Muscle layer of colon (tissue), 2 donors: ENCODE measurements around the gene NRG2.

ENCODE experiments used
- H3K27ac ChIP-seq: one replicate; pipeline ENCODE4 v1.7.0; 2013; ENCODE audit warnings: low read depth, mild to moderate bottlenecking, low read length, moderate library complexity
- H3K27me3 ChIP-seq, 2 donors: one replicate each; pipeline ENCODE4 v1.7.0; 2013; ENCODE audit warnings: low read length in 2 of 2, mild to moderate bottlenecking in 2 of 2; ENCODE audit not compliant: insufficient read depth in 2 of 2, control insufficient read depth in 1 of 2
- H3K36me3 ChIP-seq: one replicate; pipeline ENCODE4 v1.7.0; 2013; ENCODE audit warnings: mild to moderate bottlenecking, low read length; ENCODE audit not compliant: insufficient read depth
- H3K4me1 ChIP-seq: one replicate; pipeline ENCODE4 v1.7.0; 2013; ENCODE audit warnings: mild to moderate bottlenecking, low read length; ENCODE audit not compliant: insufficient read depth
- H3K4me3 ChIP-seq, 2 donors: one replicate each; pipeline ENCODE4 v1.7.0; 2013; ENCODE audit warnings: low read length in 2 of 2, low read depth in 1 of 2, mild to moderate bottlenecking in 1 of 2, moderate library complexity in 1 of 2
- H3K9ac ChIP-seq: one replicate; pipeline ENCODE4 v1.7.0; 2013; ENCODE audit warnings: low read length
- H3K9me3 ChIP-seq: one replicate; pipeline ENCODE4 v1.7.0; 2013; ENCODE audit warnings: mild to moderate bottlenecking, low read length
- donor health status: abdominal sarcoma.
- donor health status: Adenocarcinoma of cecum.

The NRG2 gene

GRCh38 chr5:139955616-139956273, 87.4 kb downstream of the NRG2 start:
- H3K36me3 ChIP-seq, result no peaks in the 10 kb centered on the region
- H3K4me3 ChIP-seq, result no peak overlapping the region
- H3K9me3 ChIP-seq, result no peaks in the 10 kb centered on the region
- no peaks in the 10 kb centered on the region for H3K4me1 ChIP-seq
- H3K9ac ChIP-seq, result no peak overlapping the region
- H3K27ac ChIP-seq, result no peak overlapping the region
- no peaks in the 10 kb centered on the region for H3K27me3 ChIP-seq

DNA sequence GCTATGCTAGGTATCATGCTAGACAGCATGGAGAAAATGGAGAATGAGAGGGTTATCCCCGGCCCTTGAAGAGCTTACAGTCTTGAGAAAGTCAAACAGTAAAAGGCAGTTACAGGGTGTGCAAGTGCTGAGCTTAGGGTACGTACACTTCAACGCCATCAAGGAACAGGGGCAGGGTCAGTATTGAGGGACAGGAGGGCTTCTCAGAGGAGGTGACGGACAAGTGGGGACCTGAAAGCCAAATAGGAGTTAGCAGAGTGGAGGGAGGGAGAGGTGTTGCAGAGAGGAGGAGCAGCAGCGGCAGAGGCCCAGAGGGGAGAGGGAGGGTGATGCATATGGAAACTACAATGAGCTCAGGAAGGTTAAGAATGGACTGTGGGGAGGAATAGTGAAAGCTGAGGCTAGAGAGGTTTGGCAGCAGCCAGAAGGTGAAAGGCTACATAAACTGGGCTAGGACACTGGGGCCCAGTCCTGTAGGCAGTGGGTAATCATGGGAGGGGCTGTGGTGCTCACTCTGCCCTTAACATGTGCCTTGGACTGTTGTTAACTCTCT, 88.0 kb downstream of the NRG2 start:
- H3K4me3 ChIP-seq, result no peak overlapping the region
- no peaks in the 10 kb centered on the region for H3K27me3 ChIP-seq
- no peaks in the 10 kb centered on the region for H3K9me3 ChIP-seq
- H3K9ac ChIP-seq, result no peak overlapping the region
- H3K27ac ChIP-seq, result no peak overlapping the region
- H3K4me1 ChIP-seq, result no peaks in the 10 kb centered on the region
- no peaks in the 10 kb centered on the region for H3K36me3 ChIP-seq

DNA sequence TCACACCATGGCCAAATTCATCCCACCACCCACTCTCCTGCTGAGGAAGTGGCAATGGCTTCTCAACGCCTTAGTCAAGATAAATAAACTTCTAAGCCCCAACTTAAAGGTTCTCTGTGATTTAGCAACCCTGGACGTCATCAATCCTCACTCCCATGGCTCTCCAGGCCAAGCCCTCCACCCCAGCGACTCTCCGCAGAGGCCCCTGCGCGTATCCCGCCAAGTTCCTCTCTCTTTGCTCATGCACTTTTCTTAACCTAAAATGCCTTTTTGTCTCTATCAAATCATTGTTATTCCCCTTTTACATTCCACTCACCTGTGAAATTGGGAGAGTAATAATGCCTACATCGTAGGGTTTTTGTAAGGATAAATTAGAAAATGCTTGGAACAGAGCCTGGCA, 88.6 kb downstream of the NRG2 start:
- Histone ChIP-seq H3K27ac (no peak overlapping the region), H3K4me1 (no peaks in the 10 kb centered on the region), H3K27me3 (no peaks in the 10 kb centered on the region), H3K4me3 (no peak overlapping the region), H3K9me3 (no peaks in the 10 kb centered on the region), H3K9ac (no peak overlapping the region), H3K36me3 (no peaks in the 10 kb centered on the region)

- no peaks in the 10 kb centered on the region for H3K27me3 ChIP-seq
- H3K4me3 ChIP-seq, result no peak overlapping the region
- H3K9ac ChIP-seq, result no peak overlapping the region
- H3K36me3 ChIP-seq, result no peaks in the 10 kb centered on the region
- no peaks in the 10 kb centered on the region for H3K9me3 ChIP-seq
- no peaks in the 10 kb centered on the region for H3K4me1 ChIP-seq
- H3K27ac ChIP-seq, result no peak overlapping the region
Measured at GRCh38 chr5:139954022-139954421, 89.1 kb downstream of the NRG2 start.

GRCh38 chr5:139952574-139952973, 90.5 kb downstream of the NRG2 start:
- no peaks in the 10 kb centered on the region for H3K9me3 ChIP-seq
- H3K4me3 ChIP-seq, result no peak overlapping the region
- no peaks in the 10 kb centered on the region for H3K27me3 ChIP-seq

DNA sequence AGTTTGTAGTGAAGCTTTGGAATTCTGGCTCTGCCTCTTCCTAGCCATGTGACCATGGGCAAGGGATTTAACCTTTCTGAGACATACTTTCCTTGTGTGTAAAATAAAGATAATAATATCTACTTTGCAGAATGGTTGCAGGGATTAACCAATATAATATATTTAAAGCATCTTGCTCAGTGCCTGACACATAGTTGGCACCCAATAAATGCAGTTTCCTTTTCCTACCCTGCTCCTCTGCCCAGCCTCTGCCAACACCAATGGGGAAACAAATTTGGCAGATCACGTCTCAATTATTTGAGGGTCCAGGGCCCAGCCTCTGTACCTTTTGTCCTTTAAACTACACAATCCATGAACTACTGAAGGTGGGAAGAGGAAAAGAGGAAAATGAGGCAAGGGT, 91.1 kb downstream of the NRG2 start:
- Histone ChIP-seq H3K27ac (no peak overlapping the region), H3K27me3 (no peaks in the 10 kb centered on the region), H3K36me3 (no peaks in the 10 kb centered on the region), H3K4me1 (no peaks in the 10 kb centered on the region), H3K9me3 (no peaks in the 10 kb centered on the region), H3K9ac (no peak overlapping the region), H3K4me3 (no peak overlapping the region)

More at GRCh38 chr5:139952574-139952973, 90.5 kb downstream of the NRG2 start:
- Histone ChIP-seq H3K4me1 (no peaks in the 10 kb centered on the region), H3K36me3 (no peaks in the 10 kb centered on the region), H3K27ac (no peak overlapping the region), H3K9ac (no peak overlapping the region)

- no peaks in the 10 kb centered on the region for H3K4me1 ChIP-seq
- H3K9ac ChIP-seq, result no peak overlapping the region
Measured at GRCh38 chr5:139951296-139951924, 91.7 kb downstream of the NRG2 start.

DNA sequence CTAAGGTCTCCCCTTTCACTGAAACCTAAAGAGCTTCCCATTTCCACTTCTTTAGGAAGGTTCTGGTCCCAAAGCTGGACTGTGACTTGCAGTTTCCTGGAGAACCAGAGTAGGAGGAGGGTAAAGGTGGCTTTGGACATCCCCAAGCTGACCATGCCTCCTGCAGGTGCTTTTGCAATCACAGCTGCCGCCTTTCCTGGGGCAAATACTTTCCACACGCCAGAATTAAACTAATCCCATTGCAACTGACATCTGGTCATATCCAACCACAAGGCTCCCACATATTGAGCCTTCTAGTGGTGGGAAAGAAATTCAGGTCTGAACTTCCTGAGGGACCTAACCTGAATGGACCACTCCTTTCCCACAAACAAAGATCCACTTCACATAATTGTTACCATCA, 92.7 kb downstream of the NRG2 start:
- no peaks in the 10 kb centered on the region for H3K9me3 ChIP-seq

More at GRCh38 chr5:139951296-139951924, 91.7 kb downstream of the NRG2 start:
- no peaks in the 10 kb centered on the region for H3K9me3 ChIP-seq
- H3K27ac ChIP-seq, result no peak overlapping the region
- H3K4me3 ChIP-seq, result no peak overlapping the region
- no peaks in the 10 kb centered on the region for H3K27me3 ChIP-seq
- no peaks in the 10 kb centered on the region for H3K36me3 ChIP-seq

GRCh38 chr5:139949710-139950109, 93.4 kb downstream of the NRG2 start:
- Histone ChIP-seq H3K4me3 (no peak overlapping the region), H3K9me3 (no peaks in the 10 kb centered on the region), H3K4me1 (no peaks in the 10 kb centered on the region)

More for the DNA sequence above, 92.7 kb downstream of the NRG2 start:
- no peaks in the 10 kb centered on the region for H3K4me1 ChIP-seq
- H3K36me3 ChIP-seq, result no peaks in the 10 kb centered on the region
- H3K27ac ChIP-seq, result no peak overlapping the region
- H3K27me3 ChIP-seq, result no peaks in the 10 kb centered on the region
- no peak overlapping the region for H3K4me3 ChIP-seq
- no peak overlapping the region for H3K9ac ChIP-seq

GRCh38 chr5:139947727-139948126, 95.4 kb downstream of the NRG2 start:
- no peaks in the 10 kb centered on the region for H3K36me3 ChIP-seq
- no peak overlapping the region for H3K27ac ChIP-seq
- no peak overlapping the region for H3K9ac ChIP-seq
- no peak overlapping the region for H3K4me3 ChIP-seq
- no peaks in the 10 kb centered on the region for H3K4me1 ChIP-seq
- no peaks in the 10 kb centered on the region for H3K27me3 ChIP-seq
- H3K9me3 ChIP-seq, result no peaks in the 10 kb centered on the region

More at GRCh38 chr5:139949710-139950109, 93.4 kb downstream of the NRG2 start:
- no peaks in the 10 kb centered on the region for H3K27me3 ChIP-seq
- H3K27ac ChIP-seq, result no peak overlapping the region
- H3K9ac ChIP-seq, result no peak overlapping the region
- no peaks in the 10 kb centered on the region for H3K36me3 ChIP-seq

- H3K36me3 ChIP-seq, result no peaks in the 10 kb centered on the region
- no peaks in the 10 kb centered on the region for H3K4me1 ChIP-seq
- peaks cover 3% of the 10 kb centered on the region for H3K9me3 ChIP-seq
- no peaks in the 10 kb centered on the region for H3K27me3 ChIP-seq
- H3K27ac ChIP-seq, result no peak overlapping the region
- no peak overlapping the region for H3K9ac ChIP-seq
- H3K4me3 ChIP-seq, result no peak overlapping the region
Measured at GRCh38 chr5:139946440-139946839, 96.7 kb downstream of the NRG2 start.

GRCh38 chr5:139946006-139946405, 97.1 kb downstream of the NRG2 start:
- Histone ChIP-seq H3K36me3 (no peaks in the 10 kb centered on the region), H3K4me3 (no peak overlapping the region), H3K27me3 (no peaks in the 10 kb centered on the region), H3K4me1 (no peaks in the 10 kb centered on the region), H3K9me3 (peaks cover 5% of the 10 kb centered on the region), H3K27ac (no peak overlapping the region), H3K9ac (no peak overlapping the region)
